SKM-1 treated with dmso at 0.1 percent for 144 hours (cell line): ENCODE measurements around the gene DRC7.
A peak's percentile ranks its signal among the peaks of the same experiment; 100 is the strongest.
"Not testable (repeated sequence)": the region's sequence is repeated elsewhere in the genome, so short reads cannot be mapped to it uniquely, and the experiment has no call there.

ENCODE experiments used
- DNase-seq: peaks from one replicate; lab custom pipeline; 2025; ENCODE audit not compliant: unreplicated experiment; lab: John Stamatoyannopoulos, UW

Gene DRC7

GRCh38 chr16:57658878-57659674, 35.5 kb upstream of the DRC7 start:
- no peak for DNase-seq

- no peak for DNase-seq
Measured at GRCh38 chr16:57660715-57661463, 33.7 kb upstream of the DRC7 start.

DNA sequence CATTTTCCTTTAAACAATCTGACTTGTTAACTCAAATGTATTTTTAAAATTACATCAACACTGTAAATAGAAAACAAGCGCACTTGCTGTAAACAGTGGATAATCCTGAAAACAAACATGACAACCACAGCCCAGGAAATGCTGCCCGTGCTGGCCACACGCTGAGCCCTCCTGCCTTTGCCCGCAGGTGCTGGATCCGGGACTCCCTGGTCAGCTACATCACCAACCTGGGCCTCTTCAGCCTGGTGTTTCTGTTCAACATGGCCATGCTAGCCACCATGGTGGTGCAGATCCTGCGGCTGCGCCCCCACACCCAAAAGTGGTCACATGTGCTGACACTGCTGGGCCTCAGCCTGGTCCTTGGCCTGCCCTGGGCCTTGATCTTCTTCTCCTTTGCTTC, 33.1 kb upstream of the DRC7 start:
- no peak for DNase-seq

DNA sequence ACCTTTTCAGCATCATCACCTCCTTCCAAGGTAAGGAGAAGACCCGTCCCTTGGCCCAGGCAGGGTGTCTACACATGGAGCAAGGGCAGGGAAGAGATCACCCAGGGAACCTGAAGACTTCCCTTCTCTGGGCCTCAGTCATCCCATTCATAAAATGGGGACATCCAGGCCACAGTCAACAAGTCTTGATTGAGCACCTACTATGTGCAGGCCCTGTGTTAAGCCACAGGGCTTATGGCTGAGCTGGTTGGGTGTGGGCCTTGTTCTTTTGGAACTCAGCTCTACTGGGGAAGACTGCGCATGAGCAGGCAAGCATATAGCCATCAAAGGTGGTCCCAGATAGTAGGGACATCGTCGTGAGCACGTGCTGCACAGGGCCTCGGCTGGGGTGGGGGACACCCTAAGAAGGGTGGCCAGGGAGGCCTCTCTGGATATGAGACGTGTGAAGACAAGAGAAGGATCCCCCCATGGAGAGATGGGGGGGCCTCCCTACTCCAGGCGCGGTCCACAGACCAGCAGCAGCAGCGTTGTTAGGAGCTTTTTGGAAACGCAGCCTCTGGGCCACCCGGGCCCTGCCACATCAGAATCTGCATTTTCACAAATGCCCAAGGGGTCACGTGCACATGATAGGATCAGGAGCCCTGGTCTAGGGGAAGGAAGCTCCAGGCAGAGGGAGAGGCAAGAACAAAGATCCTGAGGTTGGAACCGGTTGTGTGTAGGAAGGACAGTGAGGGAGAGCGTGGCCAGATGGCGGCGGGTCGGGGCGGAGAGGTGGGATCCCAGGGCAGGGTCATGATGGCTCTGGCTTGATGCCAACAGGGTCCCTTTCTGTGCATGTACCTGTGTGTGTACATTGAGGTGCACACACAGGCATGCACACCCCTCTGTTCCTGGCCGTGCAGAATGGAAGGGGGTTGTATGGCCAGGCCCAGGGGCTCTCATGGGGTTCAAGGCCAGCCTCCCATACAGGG, 32.4 kb upstream of the DRC7 start:
- DNase-seq: no peak

GRCh38 chr16:57663436-57663835, 31.2 kb upstream of the DRC7 start:
- DNase-seq: no peak

DNA sequence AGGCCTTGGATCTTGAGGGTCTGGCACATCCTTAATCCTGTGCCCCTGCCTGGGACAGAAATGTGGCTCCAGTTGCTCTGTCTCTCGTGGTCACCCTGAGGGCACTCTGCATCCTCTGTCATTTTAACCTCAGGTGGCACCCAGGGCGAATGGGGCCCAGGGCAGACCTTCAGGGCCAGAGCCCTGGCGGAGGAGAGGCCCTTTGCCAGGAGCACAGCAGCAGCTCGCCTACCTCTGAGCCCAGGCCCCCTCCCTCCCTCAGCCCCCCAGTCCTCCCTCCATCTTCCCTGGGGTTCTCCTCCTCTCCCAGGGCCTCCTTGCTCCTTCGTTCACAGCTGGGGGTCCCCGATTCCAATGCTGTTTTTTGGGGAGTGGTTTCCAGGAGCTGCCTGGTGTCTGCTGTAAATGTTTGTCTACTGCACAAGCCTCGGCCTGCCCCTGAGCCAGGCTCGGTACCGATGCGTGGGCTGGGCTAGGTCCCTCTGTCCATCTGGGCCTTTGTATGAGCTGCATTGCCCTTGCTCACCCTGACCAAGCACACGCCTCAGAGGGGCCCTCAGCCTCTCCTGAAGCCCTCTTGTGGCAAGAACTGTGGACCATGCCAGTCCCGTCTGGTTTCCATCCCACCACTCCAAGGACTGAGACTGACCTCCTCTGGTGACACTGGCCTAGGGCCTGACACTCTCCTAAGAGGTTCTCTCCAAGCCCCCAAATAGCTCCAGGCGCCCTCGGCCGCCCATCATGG, 30.5 kb upstream of the DRC7 start:
- DNase-seq: no peak

GRCh38 chr16:57664662-57665025, 30.0 kb upstream of the DRC7 start:
- no peak for DNase-seq

DNA sequence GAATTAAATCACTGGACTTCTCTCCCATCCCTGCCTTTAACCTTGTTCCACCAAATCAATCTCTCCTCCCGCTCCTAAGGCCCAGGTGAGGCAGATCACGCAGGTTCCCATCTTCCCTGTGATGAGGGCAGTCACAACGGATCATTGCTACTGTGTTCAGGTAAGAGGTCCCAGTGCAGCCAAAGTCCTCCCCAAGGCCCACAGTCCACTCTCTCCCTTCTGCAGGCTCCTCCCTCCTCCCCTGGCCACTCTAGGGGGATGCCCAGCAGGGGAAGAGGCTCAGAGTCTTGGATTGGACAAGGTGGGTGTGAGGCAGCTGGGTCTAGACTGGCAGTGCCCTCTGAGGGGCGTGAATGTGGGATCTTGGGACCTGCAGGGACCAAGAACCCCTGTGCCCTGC, 29.1 kb upstream of the DRC7 start:
- DNase-seq: no peak

DNA sequence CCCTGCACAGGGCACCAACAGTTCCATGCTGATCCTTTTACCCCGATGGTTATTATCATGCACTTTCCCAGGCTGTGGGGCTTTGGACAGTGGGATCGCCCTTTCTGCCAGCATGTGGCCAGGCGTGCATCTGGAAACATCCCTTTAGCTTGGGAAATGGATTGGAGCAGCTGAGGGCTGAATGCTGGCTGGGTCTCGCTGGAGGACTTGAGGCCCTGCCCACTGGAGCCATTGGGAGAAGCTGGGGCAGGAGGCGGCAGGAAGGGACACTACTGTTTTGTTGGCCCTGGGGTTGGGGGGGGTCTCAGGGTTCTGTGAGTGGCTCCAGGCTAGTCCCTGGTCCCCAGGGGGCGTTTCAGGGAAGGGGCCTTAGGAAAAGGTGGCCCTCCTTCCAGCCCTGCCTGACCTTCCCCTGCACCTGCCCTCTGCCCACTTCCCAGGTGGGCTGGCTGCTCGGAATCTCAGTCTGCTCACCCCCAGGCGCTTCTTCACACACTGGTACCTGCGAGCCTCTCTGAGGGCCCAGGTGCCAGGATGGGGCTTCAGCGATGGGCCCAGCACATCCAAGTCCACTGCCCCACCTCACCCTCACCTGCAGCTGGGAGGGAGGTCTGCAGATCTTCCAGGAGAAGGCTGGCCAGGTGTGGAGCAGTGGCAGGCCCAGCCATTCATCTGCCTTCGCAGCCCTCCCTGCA, 28.1 kb upstream of the DRC7 start:
- DNase-seq: no peak

GRCh38 chr16:57667048-57667525, 27.5 kb upstream of the DRC7 start:
- no peak for DNase-seq

- peak; percentile 92 for DNase-seq
Measured at GRCh38 chr16:57667526-57668262, 26.9 kb upstream of the DRC7 start.

DNA sequence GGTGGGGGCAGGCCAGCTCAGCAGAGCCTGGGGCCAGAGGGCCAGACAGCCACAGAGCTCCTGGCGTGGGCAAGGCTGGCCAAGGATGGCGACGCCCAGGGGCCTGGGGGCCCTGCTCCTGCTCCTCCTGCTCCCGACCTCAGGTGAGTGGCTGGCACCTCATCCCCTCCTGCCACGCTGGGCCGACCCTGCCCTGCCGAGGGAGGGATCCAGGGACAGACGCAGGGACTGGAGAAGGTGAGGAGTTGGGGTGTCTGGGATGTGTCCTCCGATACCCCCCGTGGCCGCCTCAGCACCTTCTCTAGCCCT, 26.4 kb upstream of the DRC7 start, which contains the start of gene ADGRG3:
TSS of gene ADGRG3 (plus strand) at position 44 of the 309 bp plus-strand sequence. CDS start at position 86, 42 bp downstream.
- DNase-seq: no peak

DNA sequence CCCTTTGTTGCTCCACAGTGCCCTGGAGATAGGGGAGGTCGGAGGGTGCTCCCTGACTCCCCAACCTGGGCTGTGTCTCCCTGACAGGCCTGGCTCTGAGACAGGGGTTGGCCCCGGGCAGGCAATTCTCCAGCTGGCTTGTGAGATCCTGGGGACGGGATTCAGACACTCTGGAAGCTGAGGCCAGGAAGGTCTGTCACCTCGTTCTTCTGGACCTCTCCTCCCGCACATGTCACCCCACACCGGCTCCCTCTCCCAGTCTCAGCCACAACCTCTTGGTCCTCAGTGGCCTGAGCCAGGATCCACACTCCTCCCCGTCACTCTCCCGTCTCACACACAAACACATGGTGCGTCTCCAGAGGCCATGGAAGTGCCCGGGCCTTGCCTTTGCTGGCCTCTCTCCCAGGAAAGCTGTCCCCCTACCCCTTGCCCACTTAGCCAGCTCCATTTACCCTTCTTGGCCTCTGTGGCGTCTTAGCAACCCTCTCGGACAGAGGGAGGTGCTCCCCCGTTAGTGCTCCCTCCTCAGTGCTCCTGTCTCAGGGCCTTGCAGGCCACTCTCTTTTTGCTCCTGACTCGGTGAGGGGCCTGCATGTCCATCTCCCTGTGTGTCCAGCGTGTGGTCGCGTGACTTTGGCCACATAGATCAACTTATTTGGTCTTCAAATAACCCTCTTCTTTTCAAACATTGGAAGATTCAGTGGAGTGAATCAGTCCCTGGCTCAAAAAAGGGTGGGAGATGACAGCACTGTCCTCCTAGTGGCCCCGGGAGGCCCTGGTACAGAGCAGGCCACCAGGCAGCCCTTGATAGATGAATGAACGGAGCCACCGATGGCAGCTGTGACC, 25.8 kb upstream of the DRC7 start:
- no peak for DNase-seq

DNA sequence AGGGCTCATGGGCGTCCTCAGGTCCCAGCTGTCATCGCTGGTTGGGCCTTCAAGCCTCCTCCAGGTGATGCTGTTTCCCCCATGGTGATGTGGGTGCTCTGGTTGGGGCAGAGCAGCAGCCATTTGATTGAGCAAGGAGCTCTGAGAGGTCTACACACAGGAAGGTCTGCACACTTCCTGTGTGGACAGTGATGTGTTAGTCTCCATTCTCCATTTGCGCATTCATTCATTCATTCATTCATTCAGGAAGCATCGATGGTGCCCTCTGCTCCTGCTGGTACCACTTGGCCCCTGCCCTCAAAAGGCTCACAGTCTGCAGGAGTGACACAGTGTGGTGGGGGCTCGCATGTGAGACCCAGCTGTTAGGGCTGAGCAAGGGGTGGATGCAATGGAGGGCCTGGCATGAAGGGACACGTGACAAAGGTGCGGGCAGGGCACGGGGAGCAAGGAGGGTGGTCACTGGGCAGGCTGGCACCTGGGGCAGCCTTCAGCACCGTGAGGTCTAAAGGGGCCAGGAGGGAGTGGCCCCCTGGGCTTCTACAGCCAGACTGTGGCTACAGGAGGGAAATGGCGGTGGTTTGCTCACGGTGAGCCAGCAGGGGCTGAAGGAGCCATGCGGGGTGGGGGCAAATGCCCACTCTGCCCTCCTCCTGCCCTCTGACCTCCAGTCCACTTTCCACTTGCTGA, 25.0 kb upstream of the DRC7 start:
- DNase-seq: peak; percentile 22

GRCh38 chr16:57670196-57670595, 24.4 kb upstream of the DRC7 start:
- DNase-seq: no peak

GRCh38 chr16:57671451-57671850, 23.2 kb upstream of the DRC7 start:
- not testable (repeated sequence) for DNase-seq

DNA sequence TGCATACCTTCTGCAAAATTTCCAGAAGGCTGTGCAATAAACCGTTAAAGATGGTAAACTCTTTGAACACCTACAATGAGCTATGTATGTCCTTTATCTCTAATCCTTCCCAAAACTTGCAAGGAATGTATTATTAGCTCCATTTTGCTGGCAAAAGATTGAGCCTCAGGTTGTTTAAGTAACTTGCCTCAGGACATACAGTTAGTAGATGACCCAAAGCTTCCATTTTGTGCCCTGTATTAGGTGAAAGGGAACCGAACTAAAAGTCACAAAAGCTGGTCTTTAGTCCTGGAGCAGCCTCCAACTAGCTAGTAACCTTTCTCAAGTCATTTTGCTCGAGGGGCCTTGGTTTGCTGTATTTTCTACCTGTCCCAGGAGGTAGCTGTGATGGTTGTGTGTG, 22.2 kb upstream of the DRC7 start:
- no peak for DNase-seq

GRCh38 chr16:57672824-57673223, 21.8 kb upstream of the DRC7 start:
- DNase-seq: no peak
